BE2C (cell line): ENCODE results near the gene EBF3.
A peak's percentile ranks its signal among the peaks of the same experiment; 100 is the strongest.

Experiments used
- DNase-seq: peaks from one replicate; pipeline ENCODE4 v3.0.0-alpha.2; 2020
- H3K27me3 ChIP-seq: fragments of 250-450 bp; sonication (Bioruptor Pico); 2 replicates; pipeline ENCODE4 v1.5.1; 2020; ENCODE audit warnings: mild to moderate bottlenecking
- H3K36me3 ChIP-seq: fragments of 250-450 bp; sonication (Bioruptor Pico); 2 replicates; pipeline ENCODE4 v1.5.1; 2020; ENCODE audit warnings: mild to moderate bottlenecking
- H3K4me1 ChIP-seq: fragments of 250-450 bp; sonication (Bioruptor Pico); 2 replicates; pipeline ENCODE4 v1.5.1; 2020
- H3K4me3 ChIP-seq: 2 replicates; pipeline ENCODE4 v1.5.1; 2011; ENCODE audit warnings: low read depth, low read length
- H3K9me3 ChIP-seq: fragments of 250-450 bp; sonication (Bioruptor Pico); 2 replicates; pipeline ENCODE4 v1.5.1; 2020
- CTCF ChIP-seq: IDR thresholded peaks from 2 replicates; pipeline ENCODE4 v1.5.1; 2012; ENCODE audit warnings: mild to moderate bottlenecking, low read depth, low read length

Gene EBF3

GRCh38 chr10:129972966-129973673 lies 9.0 kb upstream of the EBF3 start:
- peaks cover 52% of the 10 kb centered on the region for H3K27me3 ChIP-seq

GRCh38 chr10:129972145-129972965 lies 8.3 kb upstream of the EBF3 start:
- Histone ChIP-seq H3K36me3 (no peaks in the 10 kb centered on the region), H3K9me3 (no peaks in the 10 kb centered on the region), H3K4me3 (peak overlapping the region; percentile 13), H3K27me3 (peaks cover 60% of the 10 kb centered on the region), H3K4me1 (no peaks in the 10 kb centered on the region; the same call in 1 of the 2 replicates)
- TF ChIP-seq CTCF = no peak
- no peak for DNase-seq

More at GRCh38 chr10:129972966-129973673, 9.0 kb upstream of the EBF3 start:
- Histone ChIP-seq H3K36me3 (no peaks in the 10 kb centered on the region), H3K4me3 (no peak overlapping the region), H3K9me3 (no peaks in the 10 kb centered on the region), H3K4me1 (no peaks in the 10 kb centered on the region; the same call in 1 of the 2 replicates)
- DNase-seq = no peak
- no peak for TF ChIP-seq CTCF

- DNase-seq = peak; percentile 76
- Histone ChIP-seq H3K4me3 (peak overlapping the region; percentile 49), H3K27me3 (peaks cover 68% of the 10 kb centered on the region)
Measured at GRCh38 chr10:129971381-129972144, 7.5 kb upstream of the EBF3 start.

GRCh38 chr10:129970465-129971364 lies 6.6 kb upstream of the EBF3 start:
- H3K4me1 ChIP-seq = no peaks in the 10 kb centered on the region; the same call in 1 of the 2 replicates
- H3K9me3 ChIP-seq = no peaks in the 10 kb centered on the region
- H3K36me3 ChIP-seq = no peaks in the 10 kb centered on the region
- peaks cover 76% of the 10 kb centered on the region for H3K27me3 ChIP-seq
- peak overlapping the region; percentile 46 for H3K4me3 ChIP-seq
- TF ChIP-seq CTCF = no peak
- no peak for DNase-seq

More at GRCh38 chr10:129971381-129972144, 7.5 kb upstream of the EBF3 start:
- Histone ChIP-seq H3K4me1 (no peaks in the 10 kb centered on the region; the same call in 1 of the 2 replicates), H3K36me3 (no peaks in the 10 kb centered on the region), H3K9me3 (no peaks in the 10 kb centered on the region)
- peak; percentile 18; the same call in 1 of the 2 replicates for TF ChIP-seq CTCF

- DNase-seq = no peak
- Histone ChIP-seq H3K9me3 (no peaks in the 10 kb centered on the region), H3K27me3 (peaks cover 83% of the 10 kb centered on the region), H3K4me1 (no peaks in the 10 kb centered on the region; the same call in 1 of the 2 replicates), H3K4me3 (peak overlapping the region; percentile 46; the same call in 1 of the 2 replicates), H3K36me3 (no peaks in the 10 kb centered on the region)
- no peak for TF ChIP-seq CTCF
Measured at GRCh38 chr10:129969911-129970464, 5.9 kb upstream of the EBF3 start.
